Smooth muscle cell (in vitro differentiated cells): ENCODE data around the gene PHKG1. TPM values are rescaled to one million over a fixed set of nuclear protein-coding genes. Genes with fewer than 3 reads are reported as not detected.
A peak's percentile ranks its signal among the peaks of the same experiment; 100 is the strongest.

Source experiments
- DNase-seq: peaks from one replicate; lab custom pipeline; 2025; ENCODE audit not compliant: unreplicated experiment; lab: John Stamatoyannopoulos, UW
- H2AFZ ChIP-seq: fragments of 200-600 bp; sonication (generic); 2 replicates; pipeline ENCODE4 v1.6.0; 2016; ENCODE audit warnings: antibody characterized with exemption, low read depth, mild to moderate bottlenecking
- H3F3A ChIP-seq: fragments of 200-600 bp; sonication (generic); 2 replicates; pipeline ENCODE4 v1.6.0; 2017; ENCODE audit warnings: antibody characterized with exemption, low read depth
- H3K27ac ChIP-seq: fragments of 200-600 bp; sonication (generic); 2 replicates; pipeline ENCODE4 v1.5.1; 2016; ENCODE audit warnings: low read depth, mild to moderate bottlenecking
- H3K27me3 ChIP-seq: fragments of 200-600 bp; sonication (generic); 2 replicates; pipeline ENCODE4 v1.6.1; 2016; ENCODE audit warnings: low read depth, mild to moderate bottlenecking
- H3K36me3 ChIP-seq: fragments of 200-600 bp; sonication (generic); 2 replicates; pipeline ENCODE4 v1.5.1; 2016; ENCODE audit warnings: low read depth
- H3K4me1 ChIP-seq: fragments of 200-600 bp; sonication (generic); 2 replicates; pipeline ENCODE4 v1.5.1; 2016; ENCODE audit warnings: low read depth
- H3K4me2 ChIP-seq: fragments of 200-600 bp; sonication (generic); 2 replicates; pipeline ENCODE4 v1.6.0; 2016; ENCODE audit warnings: mild to moderate bottlenecking
- H3K4me3 ChIP-seq: fragments of 200-600 bp; sonication (generic); 2 replicates; pipeline ENCODE4 v1.5.1; 2016; ENCODE audit warnings: mild to moderate bottlenecking
- H3K79me2 ChIP-seq: fragments of 200-600 bp; sonication (generic); 2 replicates; pipeline ENCODE4 v1.6.0; 2016; ENCODE audit warnings: low read depth, mild to moderate bottlenecking
- H3K9ac ChIP-seq: fragments of 200-600 bp; sonication (generic); 2 replicates; pipeline ENCODE4 v1.6.0; 2016; ENCODE audit warnings: low read depth
- H3K9me3 ChIP-seq: fragments of 200-600 bp; sonication (generic); replicated peaks from 2 replicates; pipeline ENCODE4 v1.5.1; 2016; ENCODE audit warnings: low read depth
- H4K20me1 ChIP-seq: fragments of 200-600 bp; sonication (generic); 2 replicates; pipeline ENCODE4 v1.6.0; 2016; ENCODE audit warnings: low read depth
- CTCF ChIP-seq: fragments of 200-600 bp; sonication (generic); IDR thresholded peaks from 2 replicates; pipeline ENCODE4 v1.5.1; 2017; ENCODE audit warnings: borderline replicate concordance, mild to moderate bottlenecking, antibody characterized with exemption; ENCODE audit not compliant: insufficient read depth, poor library complexity, severe bottlenecking
- WGBS: methylation state at CpG from one replicate; pipeline ENCODE4 v1.1.7; 2016; ENCODE audit warnings: low lambda C conversion rate; 5-methylcytosine and 5-hydroxymethylcytosine counted together
- polyA plus RNA-seq: library from polyadenylated mRNA; unstranded; fragments of >200 nt; fragmentation: Nextera tagmentation; extraction: Ambion mirVana; gene quantifications from 2 replicates; pipeline ENCODE4 v1.2.1, GENCODE V29; 2016
- total RNA-seq: library from RNA; depleted of rRNA; stranded (reverse); fragments of >200 nt; gene quantifications from 2 replicates; pipeline ENCODE4 v1.2.3, GENCODE V29; 2014

Gene PHKG1
- total and polyA plus RNA-seq, 2 experiments from 2014 or later, result 0.26 TPM; not detected in 1

GRCh38 chr7:56063882-56064625 lies 28.7 kb downstream of the PHKG1 start, which contains the start of gene SUMF2:
SUMF2 (plus strand) TSS chr7:56064286; CDS start chr7:56064312, 26 bp downstream.
- H3K9ac ChIP-seq, result peak within 1 kb of the TSS; percentile 52
- no peak for TF ChIP-seq CTCF
- peak within 1 kb of the TSS; percentile 72 for H3K4me3 ChIP-seq

GRCh38 chr7:56063500-56063881 lies 29.3 kb downstream of the PHKG1 start:
- Histone ChIP-seq H2AFZ (peak overlapping the region; percentile 31), H3F3A (peaks cover 30% of the 10 kb centered on the region), H4K20me1 (no peaks in the 10 kb centered on the region), H3K9ac (no peak overlapping the region), H3K9me3 (no peaks in the 10 kb centered on the region), H3K4me2 (peak overlapping the region; percentile 85), H3K27ac (peak overlapping the region; percentile 67), H3K36me3 (peaks cover 7% of the 10 kb centered on the region), H3K4me3 (peak overlapping the region; percentile 72), H3K27me3 (no peaks in the 10 kb centered on the region), H3K79me2 (peaks cover 17% of the 10 kb centered on the region), H3K4me1 (peaks cover 21% of the 10 kb centered on the region)
- WGBS, result 77% methylated on average over 7 of the region's 7 CpGs
- DNase-seq, result no peak
- TF ChIP-seq CTCF, result no peak

More at GRCh38 chr7:56063882-56064625, 28.7 kb downstream of the PHKG1 start, which contains the start of gene SUMF2:
- Histone ChIP-seq H3K9me3 (no peaks in the 10 kb centered on the region), H3K36me3 (peaks cover 10% of the 10 kb centered on the region), H3K79me2 (peaks cover 17% of the 10 kb centered on the region), H2AFZ (peak within 1 kb of the TSS; percentile 58), H4K20me1 (no peaks in the 10 kb centered on the region), H3K4me2 (peak within 1 kb of the TSS; percentile 85), H3K27me3 (no peaks in the 10 kb centered on the region), H3K27ac (peak within 1 kb of the TSS; percentile 67), H3F3A (peaks cover 30% of the 10 kb centered on the region), H3K4me1 (peaks cover 21% of the 10 kb centered on the region)
- under 1% methylated on average over 49 of the region's 49 CpGs for WGBS
- DNase-seq, result peak; percentile 81

GRCh38 chr7:56062382-56062781 lies 30.4 kb downstream of the PHKG1 start:
- Histone ChIP-seq H3K27me3 (no peaks in the 10 kb centered on the region), H3K79me2 (peaks cover 17% of the 10 kb centered on the region), H3K27ac (peak overlapping the region; percentile 67), H3K4me1 (peaks cover 21% of the 10 kb centered on the region), H3K36me3 (peaks cover 6% of the 10 kb centered on the region), H3K4me2 (peak overlapping the region; percentile 85), H3K4me3 (no peak overlapping the region), H4K20me1 (no peaks in the 10 kb centered on the region), H3K9ac (no peak overlapping the region), H3K9me3 (no peaks in the 10 kb centered on the region), H2AFZ (no peak overlapping the region), H3F3A (peaks cover 30% of the 10 kb centered on the region)
- 32% methylated on average over 2 of the region's 2 CpGs for WGBS
- TF ChIP-seq CTCF, result no peak
- no peak for DNase-seq

- H3K9me3 ChIP-seq, result no peaks in the 10 kb centered on the region
- H3K36me3 ChIP-seq, result peaks cover 6% of the 10 kb centered on the region
- no peak overlapping the region for H2AFZ ChIP-seq
- H3F3A ChIP-seq, result peaks cover 4% of the 10 kb centered on the region
- no peak for TF ChIP-seq CTCF
- H3K79me2 ChIP-seq, result peaks cover 46% of the 10 kb centered on the region
- H3K4me2 ChIP-seq, result no peak overlapping the region
- no peak for DNase-seq
- no peak overlapping the region for H3K27ac ChIP-seq
- H3K9ac ChIP-seq, result no peak overlapping the region
- H4K20me1 ChIP-seq, result no peaks in the 10 kb centered on the region
- H3K27me3 ChIP-seq, result no peaks in the 10 kb centered on the region
- 95% methylated on average over 2 of the region's 2 CpGs for WGBS
- H3K4me3 ChIP-seq, result no peak overlapping the region
- H3K4me1 ChIP-seq, result peaks cover 12% of the 10 kb centered on the region
These were observed 38.8 kb downstream of the PHKG1 start for GRCh38 chr7:56053993-56054392.
